GM23248 (cell line): Measurements from ENCODE around the gene GLYR1. TPM values are rescaled to one million over a fixed set of nuclear protein-coding genes. Genes with fewer than 3 reads are reported as not detected.

Source experiments
- DNase-seq: peaks from one replicate; pipeline ENCODE4 v3.0.0-alpha.2; 2015
- H2AFZ ChIP-seq: fragments of 200-600 bp; sonication (generic); 2 replicates; pipeline ENCODE4 v1.6.1; 2016; ENCODE audit warnings: antibody characterized with exemption
- H3F3A ChIP-seq: fragments of 200-600 bp; sonication (generic); 2 replicates; pipeline ENCODE4 v1.6.1; 2016; ENCODE audit warnings: mild to moderate bottlenecking, antibody characterized with exemption, mixed run types; ENCODE audit not compliant: insufficient read depth
- H3K27ac ChIP-seq: fragments of 200-600 bp; sonication (generic); 2 replicates; pipeline ENCODE4 v1.5.1; 2016; ENCODE audit warnings: mild to moderate bottlenecking
- H3K27me3 ChIP-seq: fragments of 200-600 bp; sonication (generic); replicated peaks from 2 replicates; pipeline ENCODE4 v1.6.1; 2016; ENCODE audit warnings: mild to moderate bottlenecking; ENCODE audit not compliant: insufficient read depth
- H3K36me3 ChIP-seq: fragments of 200-600 bp; sonication (generic); 2 replicates; pipeline ENCODE4 v1.6.1; 2016; ENCODE audit warnings: low read depth, mild to moderate bottlenecking
- H3K4me1 ChIP-seq: fragments of 200-600 bp; sonication (generic); 2 replicates; pipeline ENCODE4 v1.6.1; 2016; ENCODE audit warnings: mild to moderate bottlenecking; ENCODE audit not compliant: insufficient read depth
- H3K4me2 ChIP-seq: fragments of 200-600 bp; sonication (generic); one replicate; pipeline ENCODE4 v1.6.1; 2016; ENCODE audit warnings: mild to moderate bottlenecking; ENCODE audit not compliant: unreplicated experiment
- H3K4me3 ChIP-seq: fragments of 200-600 bp; sonication (generic); 2 replicates; pipeline ENCODE4 v1.5.1; 2016; ENCODE audit warnings: mild to moderate bottlenecking
- H3K79me2 ChIP-seq: fragments of 200-600 bp; sonication (generic); 2 replicates; pipeline ENCODE4 v1.6.1; 2016; ENCODE audit warnings: mild to moderate bottlenecking; ENCODE audit not compliant: insufficient read depth
- H3K9ac ChIP-seq: fragments of 200-600 bp; sonication (generic); 2 replicates; pipeline ENCODE4 v1.6.1; 2016; ENCODE audit warnings: mild to moderate bottlenecking
- H3K9me2 ChIP-seq: fragments of 200-600 bp; sonication (generic); 2 replicates; pipeline ENCODE4 v1.6.1; 2016; ENCODE audit warnings: mixed run types, mild to moderate bottlenecking, moderate library complexity; ENCODE audit not compliant: insufficient read depth
- H3K9me3 ChIP-seq: fragments of 200-600 bp; sonication (generic); one replicate; pipeline ENCODE4 v1.6.1; 2017; ENCODE audit warnings: low read depth
- H4K20me1 ChIP-seq: fragments of 200-600 bp; sonication (generic); 2 replicates; pipeline ENCODE4 v1.6.0; 2016; ENCODE audit not compliant: insufficient read depth
- EZH2 ChIP-seq: fragments of 200-600 bp; sonication (generic); IDR thresholded peaks from 2 replicates; pipeline ENCODE4 v1.6.1; 2018; ENCODE audit warnings: antibody characterized with exemption, mild to moderate bottlenecking; ENCODE audit not compliant: insufficient read depth, poor library complexity, severe bottlenecking
- EZH2phosphoT487 ChIP-seq: fragments of 200-600 bp; sonication (generic); IDR thresholded peaks from 2 replicates; pipeline ENCODE4 v1.6.1; 2018; ENCODE audit warnings: antibody characterized with exemption, moderate library complexity, mild to moderate bottlenecking, low read depth; ENCODE audit not compliant: insufficient read depth
- WGBS, 2 experiments: methylation state at CpG; one replicate each; pipeline ENCODE4 v1.1.6; 2015 to 2017; ENCODE audit warnings: low lambda C conversion rate in 2 of 2, low coverage in 1 of 2; ENCODE audit errors: missing lambda C conversion rate in 2 of 2; 5-methylcytosine and 5-hydroxymethylcytosine counted together
- in situ Hi-C: fragments of 300-500 bp; cut with MboI; formaldehyde crosslinking; loops from 2 replicates; pipeline ENCODE4 v1.15.0; 2020
- polyA plus RNA-seq: library from polyadenylated mRNA; unstranded; fragments of >200 nt; fragmentation: Nextera tagmentation; extraction: Ambion mirVana; gene quantifications from 2 replicates; pipeline ENCODE4 v1.2.1, GENCODE V29; 2016
- total RNA-seq: library from RNA; depleted of rRNA; stranded (reverse); fragments of >200 nt; shearing (Covaris generic); gene quantifications from 2 replicates; pipeline ENCODE4 v1.2.3, GENCODE V29; 2014

GLYR1 gene
- total and polyA plus RNA-seq, 2 experiments from 2014 or later, result 31.2 to 39.9 TPM

GRCh38 chr16:4866586-4866985, 19.5 kb upstream of the GLYR1 start:
- Histone ChIP-seq H2AFZ (no peak overlapping the region), H3F3A (no peaks in the 10 kb centered on the region), H3K4me3 (no peak overlapping the region), H3K27me3 (no peaks in the 10 kb centered on the region), H4K20me1 (no peaks in the 10 kb centered on the region; the same call in 1 of the 2 replicates), H3K9me2 (no peaks in the 10 kb centered on the region), H3K79me2 (peaks cover 83% of the 10 kb centered on the region), H3K9me3 (no peaks in the 10 kb centered on the region), H3K4me1 (no peaks in the 10 kb centered on the region), H3K27ac (no peak overlapping the region), H3K9ac (no peak overlapping the region), H3K36me3 (peaks cover 15% of the 10 kb centered on the region; the same call in 1 of the 2 replicates), H3K4me2 (no peak overlapping the region)
- no peak for DNase-seq
- in situ Hi-C loops, result no loop called here
- TF ChIP-seq EZH2 (no peak), EZH2phosphoT487 (no peak)
- WGBS, 2 experiments, result 98 to 99% methylated on average over 12 of the region's 12 CpGs

GRCh38 chr16:4865231-4865860, 18.3 kb upstream of the GLYR1 start:
- H4K20me1 ChIP-seq, result no peaks in the 10 kb centered on the region; the same call in 1 of the 2 replicates
- H3K9me3 ChIP-seq, result no peaks in the 10 kb centered on the region
- H3K9me2 ChIP-seq, result no peaks in the 10 kb centered on the region
- H3K36me3 ChIP-seq, result peaks cover 17% of the 10 kb centered on the region; the same call in 1 of the 2 replicates
- H3K4me3 ChIP-seq, result no peak overlapping the region
- H3K4me2 ChIP-seq, result no peak overlapping the region
- H3K27me3 ChIP-seq, result no peaks in the 10 kb centered on the region
- DNase-seq, result no peak
- no peak overlapping the region for H2AFZ ChIP-seq
- H3F3A ChIP-seq, result no peaks in the 10 kb centered on the region
- H3K4me1 ChIP-seq, result no peaks in the 10 kb centered on the region
- in situ Hi-C loops, result no loop called here
- TF ChIP-seq EZH2phosphoT487 (no peak), EZH2 (no peak)
- peaks cover 95% of the 10 kb centered on the region for H3K79me2 ChIP-seq
- no peak overlapping the region for H3K27ac ChIP-seq
- no peak overlapping the region for H3K9ac ChIP-seq
- 95 to 98% methylated on average over 13 of the region's 13 CpGs for WGBS, 2 experiments

- WGBS, 2 experiments, result 95 to 98% methylated on average over 3 of the region's 3 CpGs
- Histone ChIP-seq H3K36me3 (peaks cover 20% of the 10 kb centered on the region; the same call in 1 of the 2 replicates), H3K27me3 (no peaks in the 10 kb centered on the region), H4K20me1 (no peaks in the 10 kb centered on the region; the same call in 1 of the 2 replicates), H3K27ac (no peak overlapping the region), H3K4me3 (no peak overlapping the region), H2AFZ (no peak overlapping the region), H3K9ac (no peak overlapping the region), H3K4me2 (no peak overlapping the region), H3K9me3 (no peaks in the 10 kb centered on the region), H3K9me2 (no peaks in the 10 kb centered on the region), H3K4me1 (no peaks in the 10 kb centered on the region), H3F3A (no peaks in the 10 kb centered on the region), H3K79me2 (peaks cover 100% of the 10 kb centered on the region)
- no peak for DNase-seq
- in situ Hi-C loops, result no loop called here
- TF ChIP-seq EZH2, result no peak
- TF ChIP-seq EZH2phosphoT487, result no peak
These were observed 17.6 kb upstream of the GLYR1 start for GRCh38 chr16:4864728-4865127.

- no peaks in the 10 kb centered on the region for H3K4me1 ChIP-seq
- no peaks in the 10 kb centered on the region for H3K9me2 ChIP-seq
- TF ChIP-seq EZH2phosphoT487 (no peak), EZH2 (no peak)
- DNase-seq, result peak; percentile 24
- H3K27me3 ChIP-seq, result no peaks in the 10 kb centered on the region
- H3K79me2 ChIP-seq, result peaks cover 97% of the 10 kb centered on the region
- no peaks in the 10 kb centered on the region; the same call in 1 of the 2 replicates for H4K20me1 ChIP-seq
- in situ Hi-C loops, result no loop called here
- no peak overlapping the region for H3K4me2 ChIP-seq
- H2AFZ ChIP-seq, result no peak overlapping the region
- H3K36me3 ChIP-seq, result peaks cover 35% of the 10 kb centered on the region
- 71 to 75% methylated on average over 5 of the region's 5 CpGs for WGBS, 2 experiments
- H3K9ac ChIP-seq, result no peak overlapping the region
- no peaks in the 10 kb centered on the region for H3K9me3 ChIP-seq
- H3K4me3 ChIP-seq, result no peak overlapping the region
- no peak overlapping the region for H3K27ac ChIP-seq
- H3F3A ChIP-seq, result no peaks in the 10 kb centered on the region
These were observed 15.6 kb upstream of the GLYR1 start for GRCh38 chr16:4862639-4863038.
